Activated effector memory CD4-positive, alpha-beta T cell treated with Interleukin-2 at 50 U/mL for 16 hours (primary cell): Measurements from ENCODE around the gene XKRX.

Source experiments
- DNase-seq: peaks from one replicate; pipeline ENCODE4 v3.0.0-alpha.2; 2020

Gene XKRX

DNA sequence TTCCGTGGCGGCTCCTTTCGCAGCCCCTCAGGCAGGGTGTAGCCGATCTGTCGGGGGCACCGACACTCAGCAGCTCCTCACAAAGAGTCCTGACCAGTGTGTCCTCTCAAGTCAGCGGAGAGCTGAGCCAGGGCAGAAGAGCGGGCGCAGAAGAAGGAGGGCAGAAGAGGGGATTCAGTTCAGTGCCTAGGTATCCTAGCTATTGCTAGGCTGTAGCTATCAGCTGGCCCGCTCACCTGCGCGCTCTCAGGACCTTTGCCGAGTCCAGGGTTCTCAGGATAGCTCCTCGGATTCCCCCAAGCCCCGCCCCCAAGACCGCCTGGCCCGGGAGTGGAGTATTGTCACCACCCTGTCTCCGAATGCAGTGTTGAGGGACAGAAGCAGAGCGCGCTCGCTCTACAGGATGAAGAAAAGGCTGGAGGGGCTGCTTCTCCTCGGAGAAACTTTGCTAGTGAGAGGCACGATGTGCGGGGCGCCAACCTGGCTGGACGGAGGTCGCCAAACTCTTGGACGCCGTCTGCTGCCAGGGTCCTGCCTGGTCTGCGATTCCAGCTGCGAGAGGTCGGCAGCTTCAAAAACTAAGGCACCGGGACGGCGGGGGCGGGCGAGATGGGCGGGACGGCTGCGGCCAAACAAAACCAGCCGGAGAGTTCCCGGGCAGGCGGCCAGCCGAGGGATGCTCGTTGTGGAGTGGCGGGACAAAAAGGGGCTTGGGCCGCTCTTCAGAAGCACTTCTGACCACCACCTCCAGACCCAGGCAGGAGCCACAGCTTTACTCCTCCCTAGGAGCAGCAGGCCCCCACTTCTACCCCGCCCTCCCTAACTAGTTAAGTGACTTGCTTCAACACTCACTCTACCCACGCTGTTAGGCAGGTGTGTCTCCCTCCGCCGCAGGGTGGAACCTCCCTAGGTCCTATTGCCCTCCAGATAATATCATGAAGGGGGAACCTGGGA lies at the start of gene XKRX:
TSS of gene XKRX (minus strand) at position 258 of the 954 bp plus-strand sequence. CDS start 613 bp downstream, outside the sequence.
- DNase-seq = peak; percentile 2

DNA sequence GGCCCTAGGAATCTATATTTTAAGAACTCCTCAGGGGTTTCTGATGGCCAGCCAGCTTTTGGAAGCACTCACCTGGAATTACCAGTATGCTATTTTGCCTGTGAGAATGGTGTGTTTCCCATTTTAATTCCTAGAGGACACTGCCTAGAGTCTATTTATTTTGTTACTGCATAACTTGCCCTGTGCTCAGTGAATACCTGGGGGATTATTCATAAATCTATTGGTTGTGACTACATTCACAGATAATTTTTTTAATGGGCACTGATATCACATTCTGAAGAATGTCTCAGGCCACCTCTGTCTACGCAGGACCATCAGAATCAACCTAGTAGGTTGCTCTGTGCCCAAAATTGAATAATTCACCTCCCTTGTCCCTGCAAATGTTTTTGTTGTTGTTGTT lies 47.5 kb upstream of the XKRX start:
- no peak for DNase-seq

DNA sequence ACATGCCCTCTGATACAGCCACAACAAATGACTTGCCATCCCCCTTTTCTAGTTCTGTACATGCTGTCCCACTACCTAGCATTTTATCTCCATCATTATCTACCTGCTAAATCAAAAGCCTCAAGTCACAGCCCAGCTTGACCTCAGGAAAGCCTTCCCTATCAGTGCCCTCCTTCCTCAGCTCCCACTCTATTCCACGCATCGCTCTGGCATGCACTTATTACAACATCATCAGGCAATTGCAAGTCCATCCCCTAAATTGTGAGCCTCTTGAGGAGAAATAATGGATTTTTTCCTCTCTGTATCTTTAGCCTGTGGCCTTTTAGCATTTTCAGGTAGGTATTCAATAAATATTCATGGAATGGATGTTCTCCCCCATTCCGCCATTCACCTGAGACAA lies 46.5 kb upstream of the XKRX start:
- DNase-seq = no peak

DNA sequence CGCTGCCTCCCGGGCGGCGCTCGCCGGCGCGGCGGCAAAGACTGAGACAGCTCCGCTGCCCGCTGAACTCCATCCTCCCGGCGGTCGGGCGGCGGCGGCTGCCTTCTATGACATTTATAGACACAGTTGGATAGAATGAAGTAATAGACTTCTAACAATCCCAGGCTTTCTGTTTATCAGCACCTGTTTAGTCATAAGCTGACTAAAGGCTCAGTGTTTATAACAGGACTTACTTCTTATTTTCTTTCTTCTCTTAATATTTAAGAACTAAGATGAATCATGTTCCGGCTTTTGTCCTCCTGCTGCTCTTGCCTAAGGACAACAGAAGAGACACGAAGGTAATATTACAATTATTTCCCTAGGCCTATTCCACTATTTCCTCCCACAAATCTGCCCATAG lies 44.7 kb upstream of the XKRX start:
- no peak for DNase-seq

DNA sequence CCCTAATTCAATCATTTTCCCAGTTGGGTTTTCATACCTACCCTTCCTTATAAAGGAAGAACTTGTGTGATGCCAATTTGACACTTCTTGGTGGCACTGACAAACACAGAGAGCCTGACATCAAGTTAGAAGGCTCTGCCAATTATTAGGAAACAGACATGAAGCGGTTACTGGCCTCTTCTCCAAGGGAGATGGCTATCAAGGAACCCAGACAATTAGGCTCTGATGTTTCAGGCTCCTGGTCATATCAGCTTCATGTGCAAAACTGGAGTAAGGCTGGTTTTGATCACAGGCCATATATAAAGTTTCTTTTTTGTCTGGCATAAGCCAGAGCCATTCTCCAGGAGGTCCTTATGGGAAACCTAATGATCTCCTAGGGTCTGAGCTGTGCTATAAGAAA lies 41.2 kb upstream of the XKRX start:
- no peak for DNase-seq

DNA sequence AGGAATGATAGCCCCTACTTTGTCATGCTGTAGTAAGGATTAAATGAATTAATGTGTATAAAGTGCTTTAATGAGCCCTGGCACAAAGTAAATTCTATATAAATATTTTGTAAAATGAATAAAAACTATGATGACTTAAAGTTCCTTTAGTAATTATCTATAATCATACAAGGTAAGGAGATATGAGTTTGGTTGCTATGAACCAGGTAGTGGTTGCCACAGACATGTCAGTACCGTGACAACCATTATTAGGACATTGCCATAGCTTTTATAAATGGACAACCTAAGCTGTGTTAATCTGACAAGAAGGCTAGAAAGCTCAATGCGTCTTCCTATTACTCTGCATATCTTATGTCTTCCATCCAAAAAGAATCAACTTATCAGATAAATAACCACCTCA lies 40.7 kb upstream of the XKRX start, which contains the start of gene ARL13A:
TSS of gene ARL13A (plus strand) at position 301 of the 400 bp plus-strand sequence. CDS start 3,982 bp downstream, outside the sequence.
- no peak for DNase-seq

DNA sequence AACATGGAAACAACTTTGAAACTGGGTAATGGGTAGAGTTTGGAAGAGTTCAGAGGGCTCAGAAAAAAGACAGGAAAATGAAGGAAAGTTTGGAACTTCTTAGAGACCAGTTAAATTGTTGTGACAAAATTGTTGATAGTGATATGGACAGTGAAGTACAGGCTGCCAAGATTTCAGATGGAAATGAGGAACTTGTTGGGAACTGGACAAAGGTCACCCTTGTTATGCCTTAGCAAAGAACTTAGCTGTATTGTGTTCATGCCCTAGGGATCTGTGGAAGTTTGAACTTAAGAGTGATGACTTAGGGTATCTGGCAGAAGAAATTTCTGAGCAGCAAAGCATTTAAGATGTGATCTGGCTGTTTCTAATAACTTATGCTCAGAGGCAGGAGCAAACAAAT lies 35.6 kb upstream of the XKRX start:
- no peak for DNase-seq

DNA sequence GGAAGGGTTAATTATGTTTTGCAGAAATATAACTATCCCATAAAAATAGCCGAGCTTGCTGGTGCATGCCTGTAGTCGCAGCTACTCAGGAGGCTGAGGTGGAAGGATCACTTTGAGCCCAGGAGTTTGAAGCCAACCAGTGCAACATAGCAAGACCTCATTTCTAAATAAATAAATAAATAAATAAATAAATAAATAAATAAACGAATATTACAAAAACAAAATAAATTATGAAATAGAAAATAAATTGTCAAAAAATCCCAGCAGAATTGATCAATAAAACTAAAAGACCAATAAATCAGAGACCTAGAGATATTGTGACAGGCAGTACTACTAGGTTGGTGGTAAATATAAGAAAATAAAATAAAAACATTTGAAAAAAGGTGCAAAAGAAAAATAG lies 34.1 kb upstream of the XKRX start:
- no peak for DNase-seq

DNA sequence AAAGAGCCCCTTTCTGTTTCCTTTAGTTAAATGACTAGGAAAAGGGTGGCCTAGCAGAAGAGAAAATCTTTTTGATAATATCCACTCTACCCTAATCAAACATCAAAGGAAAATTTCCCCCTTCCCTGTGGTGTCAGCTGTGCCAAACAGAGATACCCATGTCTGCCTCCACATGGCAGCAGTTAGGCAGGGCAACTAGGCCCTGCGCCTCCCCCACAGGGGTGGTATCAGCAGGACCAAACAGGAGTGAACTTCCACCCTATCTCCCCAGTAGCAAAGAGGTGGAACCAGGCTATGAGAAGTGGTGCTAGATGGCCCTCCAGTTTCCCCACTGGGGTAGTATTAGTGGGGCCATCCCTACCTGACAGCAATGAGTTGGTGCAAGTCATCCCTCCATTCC lies 19.8 kb upstream of the XKRX start:
- no peak for DNase-seq

DNA sequence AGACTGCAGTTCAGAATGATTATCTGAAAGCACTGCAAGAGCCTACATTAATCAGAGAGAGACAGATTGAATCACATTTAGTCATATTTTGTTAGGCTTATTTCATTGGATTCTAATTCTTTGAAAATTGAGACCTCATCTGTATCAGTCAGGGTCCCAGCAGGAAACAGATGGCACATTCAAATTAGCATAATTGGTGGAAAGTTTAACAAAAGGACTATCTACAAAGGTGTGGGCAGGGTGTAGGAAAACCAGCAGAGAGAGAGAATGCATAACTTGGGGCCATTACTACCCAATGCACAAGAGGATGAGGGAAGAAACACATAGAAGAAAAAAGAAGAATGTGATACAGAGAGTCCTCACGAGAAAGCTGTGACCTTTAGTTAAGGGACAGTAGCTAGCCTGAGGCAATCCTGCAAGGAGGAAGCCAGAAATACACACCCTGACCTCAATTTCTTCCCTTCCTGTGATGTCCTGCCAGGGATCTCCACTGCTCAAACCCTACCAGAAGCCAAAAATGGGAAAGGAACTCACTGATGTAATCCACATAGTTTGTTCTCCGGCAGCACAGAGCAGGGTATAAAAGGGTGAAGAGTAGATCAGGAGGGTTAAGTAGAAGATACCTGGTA lies 17.7 kb upstream of the XKRX start:
- no peak for DNase-seq

DNA sequence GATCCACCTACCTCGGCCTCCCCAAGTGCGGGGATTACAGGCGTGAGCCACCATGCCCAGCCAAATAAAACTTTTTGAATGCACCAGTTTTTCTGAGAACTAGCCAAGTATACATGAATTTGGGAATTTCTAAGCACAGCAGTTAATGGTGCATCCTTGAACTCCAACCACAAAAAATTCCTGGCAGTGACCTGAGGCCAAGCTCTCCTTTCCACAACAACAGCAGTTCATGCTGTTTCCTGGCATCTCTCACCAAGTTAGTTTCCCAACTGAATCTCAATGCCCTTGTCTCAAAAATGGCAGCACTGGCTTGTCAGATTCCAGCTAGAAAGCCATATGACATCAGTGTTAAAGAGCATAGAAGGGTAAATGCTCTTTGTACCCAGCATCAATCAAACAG lies 15.9 kb upstream of the XKRX start:
- no peak for DNase-seq

DNA sequence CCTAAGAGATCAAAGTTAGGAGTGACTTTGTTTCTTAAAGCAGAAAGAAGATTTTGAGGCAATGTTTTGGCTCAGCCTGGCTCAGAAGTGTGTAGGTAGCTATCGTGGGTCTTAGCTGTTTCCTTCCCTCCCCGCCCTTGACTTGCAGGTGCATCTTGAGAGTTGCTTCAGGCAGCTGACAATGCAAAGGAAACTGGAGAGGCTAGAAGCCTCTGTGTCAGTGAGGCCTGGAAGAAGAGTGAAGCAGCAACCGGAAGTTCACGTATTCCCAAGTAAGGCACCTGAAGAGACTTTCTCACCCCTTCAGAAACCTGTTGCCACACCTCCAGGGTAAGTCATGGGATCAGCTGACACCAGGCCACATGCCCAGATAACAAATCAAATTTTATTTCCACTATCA lies 10.6 kb upstream of the XKRX start:
- no peak for DNase-seq

DNA sequence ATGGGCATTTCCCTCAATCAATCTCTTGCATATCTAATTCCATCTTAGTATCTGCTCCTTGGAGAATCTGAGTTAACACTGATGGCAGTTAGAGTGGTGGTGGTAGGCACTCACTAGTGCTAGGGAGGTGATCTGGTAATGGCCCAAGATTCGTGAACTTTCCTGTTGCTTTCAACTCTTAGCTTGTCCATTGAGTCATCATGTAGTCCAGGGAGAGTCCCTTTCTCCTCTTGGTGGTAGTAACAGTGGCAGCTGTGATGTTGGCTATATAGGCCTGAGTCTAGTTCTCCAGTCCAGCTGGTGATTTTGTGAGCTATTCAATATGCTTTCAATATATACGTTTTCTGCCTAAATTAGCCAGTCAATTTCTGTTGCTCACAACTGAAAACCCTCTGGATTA lies 7.0 kb upstream of the XKRX start:
- no peak for DNase-seq

DNA sequence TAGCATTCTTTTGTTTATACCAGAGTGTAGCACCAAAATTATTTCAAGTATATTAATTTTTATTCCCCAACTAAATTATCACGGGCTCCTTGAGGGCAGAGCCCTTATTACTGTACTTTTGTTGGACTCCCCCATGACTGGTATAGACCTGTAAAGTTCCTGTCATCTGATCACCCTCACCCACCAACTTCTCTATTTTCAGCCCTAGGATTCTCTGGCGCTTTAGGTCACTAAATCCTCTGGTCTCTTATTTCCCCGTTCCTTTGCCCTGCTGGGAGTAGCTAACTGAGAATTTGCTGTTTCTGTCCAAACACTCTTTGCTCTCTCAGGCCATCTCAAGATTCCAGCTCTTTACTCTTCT lies 3.2 kb upstream of the XKRX start:
- no peak for DNase-seq

DNA sequence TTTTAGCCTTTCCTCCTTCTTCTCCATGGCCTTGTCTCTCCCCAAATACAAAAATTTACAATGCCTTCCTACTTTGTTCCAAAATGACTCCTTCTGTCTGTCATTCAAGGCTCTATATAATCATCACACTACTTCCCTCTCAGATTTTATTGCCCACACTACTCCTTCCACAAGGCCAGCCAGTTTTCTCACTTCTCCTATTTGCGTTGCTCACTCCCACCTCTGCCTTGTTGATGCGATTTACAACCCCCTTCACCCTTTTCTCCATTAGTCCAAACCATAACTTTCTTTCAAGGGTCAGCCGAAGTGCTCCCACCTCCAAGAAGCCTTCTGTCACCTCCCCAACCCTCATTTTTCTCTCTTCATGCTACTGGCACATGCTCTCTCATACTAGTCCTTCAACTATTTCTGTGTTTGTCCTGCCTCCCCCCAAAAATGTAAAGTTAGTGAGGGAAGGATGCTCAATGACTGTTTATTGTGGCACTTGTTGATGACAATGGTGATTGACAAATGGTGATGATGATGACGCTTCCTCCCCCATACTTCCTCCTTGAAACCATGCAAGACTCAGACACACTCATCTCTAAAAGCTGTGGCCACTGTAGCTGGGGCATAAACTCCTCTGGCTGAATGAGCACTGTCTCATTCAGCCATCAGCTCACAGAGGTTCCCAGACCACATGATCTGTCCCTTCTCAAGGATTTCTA lies 2.7 kb upstream of the XKRX start:
- DNase-seq = no peak

DNA sequence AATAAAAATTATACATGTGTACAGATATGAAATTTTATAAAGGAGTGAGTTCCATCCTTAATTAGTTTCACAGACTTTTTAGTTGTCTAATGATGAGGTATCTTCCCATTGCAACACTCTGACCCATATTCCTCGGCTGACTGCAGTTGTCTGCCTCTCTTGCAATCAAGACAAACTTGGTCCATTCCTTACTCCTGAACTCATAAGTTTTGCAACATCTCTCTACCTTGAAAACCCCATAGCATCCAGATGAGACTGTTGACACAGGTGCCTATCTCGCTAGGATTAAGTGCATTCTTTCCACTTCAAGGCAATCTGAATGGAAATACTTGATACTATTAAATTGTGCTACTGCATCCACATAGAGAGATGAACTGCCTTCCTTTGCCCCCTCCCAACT lies 2.3 kb downstream of the XKRX start:
- DNase-seq = no peak

DNA sequence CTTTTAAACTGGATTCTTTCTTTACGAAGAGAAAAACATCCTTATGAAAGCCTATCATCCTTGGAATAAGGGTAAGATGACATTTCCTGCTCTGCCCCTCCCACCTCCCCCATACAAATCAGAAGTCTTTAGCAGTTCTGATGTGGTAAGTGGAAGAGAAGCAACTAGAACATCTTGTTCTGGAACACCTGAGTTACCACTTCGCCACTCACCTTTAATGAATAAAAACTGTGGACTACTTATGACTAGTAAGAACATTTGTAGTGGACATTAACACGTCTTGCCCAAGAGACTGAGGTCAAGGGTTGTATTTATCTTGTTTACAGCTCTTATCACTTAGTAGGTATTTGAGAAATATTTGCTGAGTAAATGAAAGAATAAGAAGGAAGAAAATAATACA lies 4.3 kb downstream of the XKRX start:
- no peak for DNase-seq

DNA sequence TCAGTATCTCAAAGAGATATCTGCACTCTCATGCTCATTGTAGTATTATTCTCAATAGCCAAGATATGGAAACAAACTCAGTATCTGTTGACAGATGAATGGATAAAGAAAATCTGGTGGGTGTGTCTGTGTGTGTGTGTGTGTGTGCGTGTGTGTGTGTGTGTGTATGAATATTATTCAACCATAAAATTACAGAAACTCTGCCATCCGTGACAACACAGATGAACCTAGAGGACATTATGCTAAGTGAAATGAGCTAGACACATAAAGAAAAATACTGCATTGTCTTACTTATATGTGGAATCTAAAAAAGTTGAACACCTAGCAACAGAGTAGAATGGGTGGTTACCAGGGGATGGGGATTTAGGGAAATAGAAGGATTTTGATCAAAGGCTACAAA lies 13.2 kb downstream of the XKRX start:
- no peak for DNase-seq

DNA sequence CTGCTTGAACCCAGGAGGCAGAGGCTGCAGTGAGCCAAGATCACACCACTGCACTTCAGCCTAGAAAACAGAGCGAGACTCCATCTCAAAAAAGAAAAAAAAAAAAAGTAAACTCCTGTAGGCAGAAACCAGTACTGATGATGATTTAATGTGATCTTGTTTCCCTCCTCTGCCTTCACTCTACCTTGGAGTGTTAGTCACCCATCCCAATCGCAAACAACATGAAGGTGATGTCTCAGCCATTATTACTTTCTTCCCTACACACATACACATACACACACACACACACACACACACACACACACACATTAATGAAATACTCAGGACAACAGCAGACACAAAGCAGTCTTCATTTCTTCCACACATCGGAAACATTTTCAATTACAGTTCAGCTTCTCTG lies 15.6 kb downstream of the XKRX start:
- DNase-seq = no peak

DNA sequence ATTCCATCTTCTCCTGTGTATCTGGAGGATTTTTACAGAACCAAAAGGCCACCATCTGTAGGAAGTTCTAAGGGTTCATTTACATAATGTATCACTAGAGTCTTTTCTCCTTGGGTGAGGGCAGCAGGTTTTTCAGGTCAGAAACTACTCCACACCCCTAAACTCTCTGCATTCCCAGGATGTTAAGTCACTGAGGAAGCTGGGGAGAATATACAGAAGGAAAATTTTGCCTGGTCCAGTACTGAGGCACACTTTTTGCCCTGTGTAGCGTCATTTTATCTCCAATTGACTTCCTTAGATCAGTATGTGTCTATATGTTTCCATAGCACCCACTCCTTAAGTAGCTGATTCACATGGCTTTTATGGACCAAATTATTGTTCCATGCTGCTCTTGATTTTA lies 17.0 kb downstream of the XKRX start:
- DNase-seq = no peak

DNA sequence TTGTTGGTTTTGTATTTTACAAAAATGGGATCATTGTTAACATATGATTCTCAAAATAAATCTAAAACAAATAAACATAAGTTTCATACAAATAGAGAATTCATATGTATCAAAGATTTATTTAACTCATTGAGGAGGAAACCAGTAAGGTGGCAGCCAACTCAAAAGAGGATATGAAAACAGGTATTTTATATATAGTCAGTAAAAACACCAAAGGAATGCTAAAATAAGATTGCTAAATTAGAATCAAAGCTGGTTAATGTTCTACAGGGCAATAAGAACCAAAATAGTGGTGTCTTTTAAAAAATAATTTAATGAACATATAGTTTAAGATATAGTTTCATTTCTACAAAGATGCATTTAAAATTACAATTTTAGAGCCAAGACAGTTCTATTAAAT lies 23.1 kb downstream of the XKRX start:
- no peak for DNase-seq

DNA sequence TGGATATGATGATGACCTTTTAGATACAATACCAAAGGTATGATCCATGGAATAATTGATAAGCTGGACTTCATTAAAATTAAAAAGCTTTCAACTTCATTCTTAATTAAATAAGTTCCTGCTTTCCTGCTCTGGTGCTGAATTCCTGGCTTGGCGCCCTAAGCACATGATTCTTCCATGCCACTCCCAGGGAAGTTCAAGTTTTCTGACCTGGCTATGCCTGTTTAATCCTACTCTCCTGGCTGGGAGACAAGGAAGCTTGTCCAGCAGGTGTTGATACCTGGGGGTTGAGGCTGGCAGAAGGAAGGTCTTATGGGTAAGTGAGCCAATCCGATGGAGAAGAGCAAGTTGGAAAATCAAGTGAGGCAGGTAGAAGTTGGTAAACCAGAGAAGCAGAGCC lies 24.3 kb downstream of the XKRX start:
- DNase-seq = no peak

DNA sequence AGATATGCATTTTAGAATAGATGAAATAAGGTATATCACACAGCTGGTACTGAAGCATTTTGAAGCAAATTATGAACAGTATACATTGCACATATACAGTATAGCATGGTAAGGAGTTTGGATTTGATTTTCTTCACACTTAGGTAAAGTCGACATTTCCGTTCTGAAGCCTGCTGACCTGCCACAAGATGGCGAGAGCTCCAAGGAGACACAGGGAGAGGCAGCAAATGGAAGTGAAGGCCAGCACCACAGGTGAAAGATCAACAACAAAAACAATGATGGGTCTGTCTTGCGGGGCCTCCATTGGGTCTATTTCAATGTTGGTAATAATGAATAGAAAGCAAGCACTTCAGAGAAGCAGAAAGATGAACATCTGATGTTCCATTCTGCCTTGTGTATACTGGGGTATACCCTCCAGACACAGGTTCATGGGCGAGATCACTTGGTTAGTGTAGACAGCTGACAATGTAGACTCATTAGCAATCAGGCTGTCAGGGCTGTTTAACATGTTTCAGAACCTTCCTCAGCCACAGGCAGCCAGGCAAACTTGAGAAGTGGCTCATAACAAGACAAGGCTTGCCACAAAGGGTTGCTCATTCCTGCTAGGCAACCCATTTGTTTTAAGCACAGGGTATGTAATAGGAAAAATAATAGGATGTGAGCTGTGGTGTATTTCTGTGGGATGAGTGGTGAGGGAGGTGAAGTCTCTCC lies 33.2 kb downstream of the XKRX start:
- DNase-seq = no peak
